ENCODE data around the gene C7orf25. TPM values are rescaled to one million over a fixed set of nuclear protein-coding genes. Genes with fewer than 3 reads are reported as not detected.

C7orf25 gene
- total and polyA plus RNA-seq, 2 of the 13 experiments (the other 11 are each of a cell fraction or from before 2014, with no cell fraction given): 0.37 to 1.3 TPM

- TF ChIP-seq, protein P1, sequence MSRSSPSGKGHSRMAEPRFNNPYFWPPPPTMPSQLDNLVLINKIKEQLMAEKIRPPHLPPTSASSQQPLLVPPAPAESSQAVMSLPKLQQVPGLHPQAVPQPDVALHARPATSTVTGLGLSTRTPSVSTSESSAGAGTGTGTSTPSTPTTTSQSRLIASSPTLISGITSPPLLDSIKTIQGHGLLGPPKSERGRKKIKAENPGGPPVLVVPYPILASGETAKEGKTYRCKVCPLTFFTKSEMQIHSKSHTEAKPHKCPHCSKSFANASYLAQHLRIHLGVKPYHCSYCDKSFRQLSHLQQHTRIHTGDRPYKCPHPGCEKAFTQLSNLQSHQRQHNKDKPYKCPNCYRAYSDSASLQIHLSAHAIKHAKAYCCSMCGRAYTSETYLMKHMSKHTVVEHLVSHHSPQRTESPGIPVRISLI (CRISPR knock-in tag; IDR thresholded peaks at IDR 0.05; ENCODE audit: borderline replicate concordance): no peak; the same call in 1 of the 2 replicates
- TF ChIP-seq ARNT (IDR thresholded peaks at IDR 0.05) (no peak), MED13 (CRISPR knock-in tag; IDR thresholded peaks at IDR 0.05) (no peak), ZNF781 (CRISPR knock-in tag; IDR thresholded peaks at IDR 0.05; ENCODE audit: borderline replicate concordance, not compliant biosample characterization) (peak; percentile 88), SMARCE1 (IDR thresholded peaks at IDR 0.05; ENCODE audit: borderline replicate concordance) (no peak), CERS6 (CRISPR knock-in tag; IDR thresholded peaks at IDR 0.05) (no peak), TCF12 (IDR thresholded peaks at IDR 0.05) (no peak), TCF12 (CRISPR knock-in tag; IDR thresholded peaks at IDR 0.05) (no peak), GATAD2A (CRISPR knock-in tag; IDR thresholded peaks at IDR 0.05) (0 out of 2 replicates have a peak, but pooled peaks have one; percentile 51), ZNF704 (CRISPR knock-in tag; IDR thresholded peaks at IDR 0.05; ENCODE audit: borderline replicate concordance) (no peak), KDM3A (CRISPR knock-in tag; IDR thresholded peaks at IDR 0.05; ENCODE audit: low read depth) (no peak), BRCA1 (CRISPR knock-in tag; IDR thresholded peaks at IDR 0.05) (no peak), ARID2 (CRISPR knock-in tag; IDR thresholded peaks at IDR 0.05; ENCODE audit: borderline replicate concordance) (no peak), CREB1 (IDR thresholded peaks at IDR 0.05) (0 out of 2 replicates have a peak, but pooled peaks have one; percentile 32), CREB1 (CRISPR knock-in tag; IDR thresholded peaks at IDR 0.05) (peak; percentile 67), KLF11 (CRISPR knock-in tag; IDR thresholded peaks at IDR 0.05) (peak; percentile 68; the same call in 1 of the 2 replicates), KMT2A (CRISPR knock-in tag; IDR thresholded peaks at IDR 0.05) (peak; percentile 86), ZNF121 (CRISPR knock-in tag; IDR thresholded peaks at IDR 0.05) (no peak), ZBTB1 (CRISPR knock-in tag; IDR thresholded peaks at IDR 0.05; ENCODE audit: borderline replicate concordance) (no peak), SMC3 (IDR thresholded peaks at IDR 0.05; ENCODE audit: low read length) (no peak), SP140L (CRISPR knock-in tag; IDR thresholded peaks at IDR 0.05; ENCODE audit: borderline replicate concordance) (no peak)
- TF ChIP-seq, protein P2, sequence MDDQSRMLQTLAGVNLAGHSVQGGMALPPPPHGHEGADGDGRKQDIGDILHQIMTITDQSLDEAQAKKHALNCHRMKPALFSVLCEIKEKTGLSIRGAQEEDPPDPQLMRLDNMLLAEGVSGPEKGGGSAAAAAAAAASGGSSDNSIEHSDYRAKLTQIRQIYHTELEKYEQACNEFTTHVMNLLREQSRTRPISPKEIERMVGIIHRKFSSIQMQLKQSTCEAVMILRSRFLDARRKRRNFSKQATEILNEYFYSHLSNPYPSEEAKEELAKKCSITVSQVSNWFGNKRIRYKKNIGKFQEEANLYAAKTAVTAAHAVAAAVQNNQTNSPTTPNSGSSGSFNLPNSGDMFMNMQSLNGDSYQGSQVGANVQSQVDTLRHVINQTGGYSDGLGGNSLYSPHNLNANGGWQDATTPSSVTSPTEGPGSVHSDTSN (CRISPR knock-in tag; IDR thresholded peaks at IDR 0.05; ENCODE audit: borderline replicate concordance): no peak
- TF ChIP-seq, protein P3, sequence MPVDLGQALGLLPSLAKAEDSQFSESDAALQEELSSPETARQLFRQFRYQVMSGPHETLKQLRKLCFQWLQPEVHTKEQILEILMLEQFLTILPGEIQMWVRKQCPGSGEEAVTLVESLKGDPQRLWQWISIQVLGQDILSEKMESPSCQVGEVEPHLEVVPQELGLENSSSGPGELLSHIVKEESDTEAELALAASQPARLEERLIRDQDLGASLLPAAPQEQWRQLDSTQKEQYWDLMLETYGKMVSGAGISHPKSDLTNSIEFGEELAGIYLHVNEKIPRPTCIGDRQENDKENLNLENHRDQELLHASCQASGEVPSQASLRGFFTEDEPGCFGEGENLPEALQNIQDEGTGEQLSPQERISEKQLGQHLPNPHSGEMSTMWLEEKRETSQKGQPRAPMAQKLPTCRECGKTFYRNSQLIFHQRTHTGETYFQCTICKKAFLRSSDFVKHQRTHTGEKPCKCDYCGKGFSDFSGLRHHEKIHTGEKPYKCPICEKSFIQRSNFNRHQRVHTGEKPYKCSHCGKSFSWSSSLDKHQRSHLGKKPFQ (CRISPR knock-in tag; IDR thresholded peaks at IDR 0.05; ENCODE audit: insufficient replicate concordance): peak; percentile 41
- TF ChIP-seq, protein P4, sequence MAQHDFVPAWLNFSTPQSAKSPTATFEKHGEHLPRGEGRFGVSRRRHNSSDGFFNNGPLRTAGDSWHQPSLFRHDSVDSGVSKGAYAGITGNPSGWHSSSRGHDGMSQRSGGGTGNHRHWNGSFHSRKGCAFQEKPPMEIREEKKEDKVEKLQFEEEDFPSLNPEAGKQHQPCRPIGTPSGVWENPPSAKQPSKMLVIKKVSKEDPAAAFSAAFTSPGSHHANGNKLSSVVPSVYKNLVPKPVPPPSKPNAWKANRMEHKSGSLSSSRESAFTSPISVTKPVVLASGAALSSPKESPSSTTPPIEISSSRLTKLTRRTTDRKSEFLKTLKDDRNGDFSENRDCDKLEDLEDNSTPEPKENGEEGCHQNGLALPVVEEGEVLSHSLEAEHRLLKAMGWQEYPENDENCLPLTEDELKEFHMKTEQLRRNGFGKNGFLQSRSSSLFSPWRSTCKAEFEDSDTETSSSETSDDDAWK (CRISPR knock-in tag; IDR thresholded peaks at IDR 0.05): no peak
Observed at GRCh38 chr7:42931834-42932651, 20.2 kb upstream of the C7orf25 start, which contains the start of the genes MRPL32 and PSMA2 (continued).
